Neural cell (in vitro differentiated cells): Measurements from ENCODE around the gene DPP6. TPM values are rescaled to one million over a fixed set of nuclear protein-coding genes. Genes with fewer than 3 reads are reported as not detected.

Experiments used
- H2AFZ ChIP-seq: fragments of 200-600, 300-800 bp; sonication (generic), shearing (Covaris generic); 2 replicates; pipeline ENCODE4 v1.6.0; 2014; ENCODE audit warnings: low read depth, mild to moderate bottlenecking, antibody characterized with exemption, low read length, moderate library complexity
- H3F3A ChIP-seq: fragments of 200-600 bp; shearing (Covaris generic); 2 replicates; pipeline ENCODE4 v1.6.1; 2016; ENCODE audit warnings: mild to moderate bottlenecking, moderate library complexity, mixed read lengths, antibody characterized with exemption, low read length; ENCODE audit not compliant: insufficient read depth, poor library complexity, severe bottlenecking
- H3K27ac ChIP-seq: fragments of 200-600, 300-800 bp; sonication (generic), shearing (Covaris generic); 2 replicates; pipeline ENCODE4 v1.5.1; 2014; ENCODE audit warnings: mild to moderate bottlenecking, low read length, moderate library complexity
- H3K27me3 ChIP-seq: fragments of 300-800, 200-600 bp; sonication (generic), shearing (Covaris generic); 2 replicates; pipeline ENCODE4 v1.6.0; 2014; ENCODE audit warnings: mild to moderate bottlenecking, low read depth, low read length, moderate library complexity; ENCODE audit not compliant: insufficient read depth
- H3K36me3 ChIP-seq: fragments of 300-800, 200-600 bp; sonication (generic), shearing (Covaris generic); 2 replicates; pipeline ENCODE4 v1.5.1; 2014; ENCODE audit warnings: mild to moderate bottlenecking, antibody characterized with exemption, low read length, moderate library complexity; ENCODE audit not compliant: insufficient read depth
- H3K4me2 ChIP-seq: fragments of 300-800, 200-600 bp; sonication (generic), shearing (Covaris generic); 2 replicates; pipeline ENCODE4 v1.6.0; 2014; ENCODE audit warnings: mild to moderate bottlenecking, low read length
- H3K4me3 ChIP-seq: fragments of 300-800, 200-600 bp; sonication (generic), shearing (Covaris generic); 2 replicates; pipeline ENCODE4 v1.5.1; 2014; ENCODE audit warnings: mild to moderate bottlenecking, low read length, moderate library complexity
- H3K79me2 ChIP-seq: fragments of 200-600 bp; shearing (Covaris generic); replicated peaks from 2 replicates; pipeline ENCODE4 v1.6.0; 2014; ENCODE audit warnings: mild to moderate bottlenecking, low read length, moderate library complexity; ENCODE audit not compliant: insufficient read depth
- H3K9ac ChIP-seq: fragments of 300-800, 200-600 bp; sonication (generic), shearing (Covaris generic); 2 replicates; pipeline ENCODE4 v1.6.1; 2016; ENCODE audit warnings: mild to moderate bottlenecking, low read length, mixed read lengths
- H3K9me2 ChIP-seq: fragments of 200-600 bp; shearing (Covaris generic); 2 replicates; pipeline ENCODE4 v1.6.1; 2016; ENCODE audit warnings: mild to moderate bottlenecking, low read length, mixed read lengths; ENCODE audit not compliant: insufficient read depth
- H3K9me3 ChIP-seq: fragments of 200-600, 300-800 bp; sonication (generic), shearing (Covaris generic); 2 replicates; pipeline ENCODE4 v1.6.1; 2016; ENCODE audit warnings: mild to moderate bottlenecking, mixed run types, low read length, moderate library complexity, mixed read lengths
- H4K20me1 ChIP-seq: fragments of 200-600 bp; shearing (Covaris generic); 2 replicates; pipeline ENCODE4 v1.6.1; 2016; ENCODE audit warnings: mild to moderate bottlenecking, mixed run types; ENCODE audit not compliant: insufficient read depth
- CTCF ChIP-seq: fragments of 450-650 bp; IDR thresholded peaks from 2 replicates; pipeline ENCODE4 v1.5.1; 2014; ENCODE audit warnings: antibody characterized with exemption, mild to moderate bottlenecking, moderate library complexity; ENCODE audit not compliant: poor library complexity, severe bottlenecking
- EP300 ChIP-seq: fragments of 450-650 bp; conservative IDR thresholded peaks from 2 replicates; pipeline ENCODE4 v1.6.1; 2014; ENCODE audit warnings: antibody characterized with exemption, mild to moderate bottlenecking, moderate library complexity; ENCODE audit not compliant: poor library complexity, severe bottlenecking
- EZH2 ChIP-seq: fragments of 200-600, 300-800 bp; shearing (Covaris generic), sonication (generic); IDR thresholded peaks from 2 replicates; pipeline ENCODE4 v1.6.1; 2014; ENCODE audit warnings: antibody characterized with exemption, low read length, borderline replicate concordance, mild to moderate bottlenecking; ENCODE audit not compliant: insufficient read depth, poor library complexity, severe bottlenecking
- MXI1 ChIP-seq: fragments of 450-650 bp; conservative IDR thresholded peaks from 2 replicates; pipeline ENCODE4 v1.6.1; 2014; ENCODE audit warnings: antibody characterized with exemption, mild to moderate bottlenecking; ENCODE audit not compliant: poor library complexity, severe bottlenecking
- POLR2AphosphoS5 ChIP-seq: IDR thresholded peaks from 2 replicates; pipeline ENCODE4 v1.6.1; 2012
- RAD21 ChIP-seq: fragments of 450-650 bp; conservative IDR thresholded peaks from 2 replicates; pipeline ENCODE4 v1.6.1; 2014; ENCODE audit warnings: antibody characterized with exemption, mild to moderate bottlenecking, moderate library complexity
- REST ChIP-seq: IDR thresholded peaks from 2 replicates; pipeline ENCODE4 v1.6.1; 2012; ENCODE audit warnings: borderline replicate concordance
- SMC3 ChIP-seq: fragments of 450-650 bp; conservative IDR thresholded peaks from 2 replicates; pipeline ENCODE4 v1.6.1; 2014; ENCODE audit warnings: antibody characterized with exemption, mild to moderate bottlenecking, moderate library complexity; ENCODE audit not compliant: poor library complexity
- TAF1 ChIP-seq: IDR thresholded peaks from 2 replicates; pipeline ENCODE4 v1.6.1; 2012; ENCODE audit warnings: low read depth
- polyA plus RNA-seq: library from polyadenylated mRNA; depleted of rRNA; stranded (reverse); fragments of >200 nt; gene quantifications from 2 replicates; pipeline ENCODE4 v1.2.3, GENCODE V29; 2014

Gene DPP6
- polyA plus RNA-seq, 1 donor from 2014 or later, result 20.4 TPM

GRCh38 chr7:154916856-154917807 lies 864.9 kb downstream of the DPP6 start:
- H3K79me2 ChIP-seq, result no peaks in the 10 kb centered on the region
- H4K20me1 ChIP-seq, result no peaks in the 10 kb centered on the region
- H3K9me2 ChIP-seq, result no peaks in the 10 kb centered on the region
- TF ChIP-seq SMC3 (no peak), REST (no peak), MXI1 (no peak), POLR2AphosphoS5 (no peak), EP300 (no peak), TAF1 (no peak), CTCF (no peak), EZH2 (no peak), RAD21 (no peak)
- no peaks in the 10 kb centered on the region for H3K9me3 ChIP-seq
- H3K9ac ChIP-seq, result no peak overlapping the region
- H3K27ac ChIP-seq, result no peak overlapping the region
- no peaks in the 10 kb centered on the region for H3K36me3 ChIP-seq
- no peaks in the 10 kb centered on the region for H3K27me3 ChIP-seq
- no peak overlapping the region for H2AFZ ChIP-seq
- H3K4me2 ChIP-seq, result no peak overlapping the region
- no peaks in the 10 kb centered on the region for H3F3A ChIP-seq
- no peak overlapping the region for H3K4me3 ChIP-seq

GRCh38 chr7:154917808-154918160 lies 865.6 kb downstream of the DPP6 start:
- Histone ChIP-seq H3K9me2 (no peaks in the 10 kb centered on the region), H3K9me3 (no peaks in the 10 kb centered on the region), H4K20me1 (no peaks in the 10 kb centered on the region), H3K9ac (no peak overlapping the region), H2AFZ (no peak overlapping the region), H3K27ac (no peak overlapping the region), H3K79me2 (no peaks in the 10 kb centered on the region), H3K4me3 (no peak overlapping the region), H3K27me3 (no peaks in the 10 kb centered on the region), H3K36me3 (no peaks in the 10 kb centered on the region), H3F3A (no peaks in the 10 kb centered on the region), H3K4me2 (no peak overlapping the region)
- TF ChIP-seq EZH2 (no peak), REST (no peak), CTCF (no peak), EP300 (no peak), POLR2AphosphoS5 (no peak), MXI1 (no peak), RAD21 (no peak), TAF1 (no peak), SMC3 (no peak)
